CD4-positive, alpha-beta T cell treated with Interferon gamma for 1 hour (primary cell): ENCODE results near the gene OTOGL.
"Not testable (repeated sequence)": the region's sequence is repeated elsewhere in the genome, so short reads cannot be mapped to it uniquely, and the experiment has no call there.

ENCODE experiments used
- DNase-seq: peaks from one replicate; pipeline ENCODE4 v3.0.0-alpha.2; 2020

Gene OTOGL

DNA sequence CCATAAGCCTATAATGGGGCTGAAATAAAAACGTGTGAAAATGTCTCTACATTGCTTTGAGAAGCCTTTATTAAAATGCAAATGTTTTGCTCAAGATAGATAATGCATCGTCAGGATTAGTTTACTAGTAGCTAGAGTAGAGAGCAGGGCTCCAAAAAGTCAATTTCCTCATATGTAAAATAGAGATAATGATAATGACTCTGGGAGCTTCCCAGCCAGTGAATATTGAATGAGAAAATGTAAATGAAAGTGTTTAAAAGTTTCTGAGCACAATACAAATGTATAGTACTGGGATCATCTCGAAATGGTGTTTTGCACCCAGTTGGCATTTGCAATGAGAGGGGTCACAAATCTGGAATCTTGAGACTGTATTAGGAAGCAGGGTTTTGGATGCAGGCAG, 135.3 kb downstream of the OTOGL start:
- DNase-seq, result no peak

DNA sequence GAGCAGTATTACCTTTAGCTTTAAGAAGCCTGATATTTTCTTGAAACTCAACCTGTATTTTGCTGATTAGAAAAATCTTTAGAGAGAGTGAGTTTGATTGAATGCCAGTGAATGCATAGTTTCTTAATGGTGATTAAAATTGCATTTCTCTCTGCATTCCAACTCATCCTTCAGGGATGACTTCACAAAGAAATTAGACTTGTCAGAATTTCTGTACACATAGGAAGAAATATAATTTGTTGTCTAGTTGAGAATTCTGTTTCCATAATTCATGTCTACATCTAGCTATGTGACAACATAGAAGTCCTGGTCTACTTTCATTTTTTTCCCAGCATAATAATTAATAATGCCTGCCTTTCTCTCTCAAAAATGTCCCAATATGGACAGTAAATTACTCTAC, 136.6 kb downstream of the OTOGL start:
- no peak for DNase-seq

- DNase-seq, result no peak
These were observed 140.5 kb downstream of the OTOGL start for GRCh38 chr12:80239867-80240266.

DNA sequence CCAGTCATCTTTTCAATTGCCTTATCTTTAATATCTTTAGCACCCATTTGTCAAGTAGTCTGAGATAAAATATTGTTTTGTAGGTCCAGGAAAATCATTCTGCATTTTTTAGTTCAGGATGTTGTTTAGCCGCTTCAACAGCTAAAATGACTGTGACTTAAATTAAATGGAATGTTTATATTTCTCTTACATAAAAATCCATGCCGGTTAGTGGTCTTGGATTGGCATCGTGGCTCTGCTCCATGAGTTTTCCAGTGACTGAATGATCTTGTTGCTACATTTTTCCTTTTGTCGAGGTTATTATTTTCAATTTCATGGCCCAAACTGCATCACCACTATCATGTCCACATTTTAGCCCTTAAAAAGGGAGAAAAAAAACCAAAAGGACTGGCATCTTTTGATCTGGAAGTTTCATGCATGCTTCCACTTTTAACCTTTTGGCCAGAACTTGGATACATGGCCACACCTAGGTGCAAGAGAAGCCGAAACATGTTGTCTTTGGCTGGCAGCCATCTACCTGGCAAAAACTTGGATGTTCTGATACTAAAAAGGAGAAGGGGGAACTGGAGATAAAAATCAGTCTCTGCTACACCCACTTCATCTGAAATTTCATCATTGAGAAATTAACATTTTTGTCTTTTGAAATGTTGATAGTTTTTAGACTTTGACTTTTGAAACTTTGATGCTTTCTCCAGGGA, 142.4 kb downstream of the OTOGL start:
- DNase-seq, result no peak

DNA sequence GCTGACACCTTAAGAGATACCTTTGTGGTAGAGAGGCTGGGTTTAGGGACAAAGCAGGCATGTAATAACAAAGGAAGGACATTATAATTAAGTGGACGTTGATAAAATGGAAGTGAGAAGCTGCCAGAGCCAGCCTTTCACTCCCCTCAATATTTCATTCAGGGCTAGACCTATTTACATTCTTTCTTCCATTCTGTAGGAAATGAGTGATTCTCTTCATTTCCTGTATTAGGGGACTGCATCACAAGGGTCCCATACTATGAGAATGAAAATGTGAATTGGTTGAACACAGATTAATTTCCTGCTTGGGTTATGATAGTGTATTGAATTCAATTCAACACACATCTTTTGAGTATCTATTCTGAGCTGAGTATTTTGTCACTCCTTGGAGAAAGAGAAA, 143.0 kb downstream of the OTOGL start:
- DNase-seq, result no peak

DNA sequence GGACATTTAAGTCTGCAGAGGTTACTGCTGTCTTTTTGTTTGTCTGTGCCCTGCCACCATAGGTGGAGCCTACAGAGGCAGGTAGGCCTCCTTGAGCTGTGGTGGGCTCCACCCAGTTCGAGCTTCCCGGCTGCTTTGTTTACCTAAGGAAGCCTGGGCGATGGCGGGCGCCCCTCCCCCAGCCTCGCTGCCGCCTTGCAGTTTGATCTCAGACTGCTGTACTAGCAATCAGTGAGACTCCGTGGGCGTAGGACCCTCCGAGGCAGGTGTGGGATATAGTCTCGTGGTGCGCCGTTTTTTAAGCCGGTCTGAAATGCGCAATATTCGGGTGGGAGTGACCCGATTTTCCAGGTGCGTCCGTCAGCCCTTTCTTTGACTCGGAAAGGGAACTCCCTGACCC, 150.2 kb downstream of the OTOGL start:
- DNase-seq, result not testable (repeated sequence)

DNA sequence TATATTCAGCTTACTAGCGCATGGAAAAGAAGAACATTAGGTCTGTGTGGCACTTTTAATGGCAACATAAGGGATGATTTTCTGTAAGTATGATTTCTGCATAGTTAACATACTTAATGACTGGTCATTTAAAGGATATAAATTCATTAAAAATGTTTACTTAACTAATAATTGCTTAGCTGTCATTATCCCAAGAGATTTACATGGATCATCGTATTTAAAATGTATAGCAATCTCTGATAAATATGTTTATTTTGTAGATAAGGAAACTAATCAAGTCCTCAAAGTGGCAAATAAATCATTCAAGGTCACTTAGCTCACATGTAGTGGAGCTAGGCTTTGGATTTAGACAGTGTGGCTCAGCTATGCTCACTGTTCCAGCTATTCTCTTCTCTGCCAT, 158.6 kb downstream of the OTOGL start:
- no peak for DNase-seq

DNA sequence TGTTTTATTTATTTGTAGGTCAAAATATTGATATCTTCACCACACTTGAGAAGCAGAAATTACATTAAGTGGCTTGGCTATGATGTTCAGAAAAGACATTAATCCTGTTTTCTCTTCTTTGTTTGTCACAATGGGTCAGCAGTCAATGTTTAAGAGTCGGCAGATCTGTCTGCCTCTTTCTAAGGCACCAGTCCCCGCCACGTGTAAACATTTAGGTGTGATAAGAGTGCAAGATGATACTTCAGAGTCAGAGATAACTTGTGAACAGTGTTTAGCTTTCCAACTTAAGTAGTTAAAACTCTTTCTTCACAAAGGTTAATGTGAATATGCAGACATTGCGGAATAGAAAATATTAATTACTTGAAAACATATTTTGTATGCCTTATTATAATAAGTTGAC, 160.9 kb downstream of the OTOGL start:
- DNase-seq, result no peak

GRCh38 chr12:80261403-80261802, 162.1 kb downstream of the OTOGL start:
- no peak for DNase-seq

DNA sequence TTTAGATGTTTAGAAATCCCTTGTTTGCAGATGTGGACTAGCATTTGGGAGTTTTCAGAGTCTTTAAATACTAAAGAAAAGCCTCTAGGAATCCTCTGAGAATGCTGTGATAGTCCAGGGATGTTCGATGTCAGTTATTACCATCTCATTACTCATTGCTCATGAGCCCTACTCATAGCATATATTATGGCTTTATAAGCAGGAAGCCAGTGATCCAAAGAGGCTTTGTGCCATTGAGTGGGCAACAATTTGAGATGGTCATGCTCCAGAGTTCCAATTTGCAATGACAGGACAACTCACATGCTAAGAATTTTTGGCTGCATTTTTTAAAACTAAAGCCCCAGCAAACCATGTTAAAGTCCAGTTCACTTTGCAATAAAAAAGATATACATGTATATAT, 163.0 kb downstream of the OTOGL start:
- DNase-seq, result no peak

DNA sequence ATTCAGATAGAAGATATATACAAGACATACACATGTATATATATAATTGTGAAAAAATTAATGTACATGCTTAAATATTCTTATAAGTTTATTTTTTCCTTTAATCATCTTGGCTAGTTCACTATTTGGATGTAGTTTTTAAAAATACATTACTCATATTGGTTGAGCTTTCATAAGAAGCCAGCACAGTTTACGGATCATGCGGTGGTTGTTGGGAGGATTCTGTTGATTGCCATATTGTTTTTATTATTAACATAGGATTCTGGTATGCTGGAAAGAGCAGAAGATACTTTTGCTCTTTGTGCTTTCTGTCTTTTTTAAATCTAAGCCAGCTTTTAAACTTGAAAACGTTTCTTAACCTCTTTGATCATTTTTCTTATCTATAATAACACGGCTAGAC, 163.4 kb downstream of the OTOGL start:
- no peak for DNase-seq

- no peak for DNase-seq
These were observed 165.0 kb downstream of the OTOGL start for GRCh38 chr12:80264386-80264785.

DNA sequence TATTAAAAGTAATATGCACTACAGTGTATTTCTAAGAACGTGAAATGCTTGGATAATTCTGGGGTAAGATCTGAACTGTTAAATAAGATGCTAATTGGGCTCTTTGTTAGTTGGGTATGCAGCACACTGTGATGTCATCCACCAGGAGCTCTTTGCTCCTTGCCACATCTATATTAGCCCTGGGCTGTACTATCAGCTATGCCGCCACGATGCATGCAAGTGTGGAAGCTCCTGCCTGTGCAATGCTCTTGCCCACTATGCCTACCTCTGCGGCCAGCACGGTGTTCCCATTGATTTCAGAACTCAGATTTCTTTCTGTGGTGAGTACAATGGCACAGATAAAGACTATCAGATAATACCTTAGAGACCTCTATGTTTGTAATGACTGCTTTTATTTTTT, 165.6 kb downstream of the OTOGL start:
- no peak for DNase-seq

- no peak for DNase-seq
These were observed 169.8 kb downstream of the OTOGL start for GRCh38 chr12:80268924-80269749.

- no peak for DNase-seq
These were observed 170.6 kb downstream of the OTOGL start for GRCh38 chr12:80269803-80270552.

- no peak for DNase-seq
These were observed 172.4 kb downstream of the OTOGL start for GRCh38 chr12:80271780-80272179.

DNA sequence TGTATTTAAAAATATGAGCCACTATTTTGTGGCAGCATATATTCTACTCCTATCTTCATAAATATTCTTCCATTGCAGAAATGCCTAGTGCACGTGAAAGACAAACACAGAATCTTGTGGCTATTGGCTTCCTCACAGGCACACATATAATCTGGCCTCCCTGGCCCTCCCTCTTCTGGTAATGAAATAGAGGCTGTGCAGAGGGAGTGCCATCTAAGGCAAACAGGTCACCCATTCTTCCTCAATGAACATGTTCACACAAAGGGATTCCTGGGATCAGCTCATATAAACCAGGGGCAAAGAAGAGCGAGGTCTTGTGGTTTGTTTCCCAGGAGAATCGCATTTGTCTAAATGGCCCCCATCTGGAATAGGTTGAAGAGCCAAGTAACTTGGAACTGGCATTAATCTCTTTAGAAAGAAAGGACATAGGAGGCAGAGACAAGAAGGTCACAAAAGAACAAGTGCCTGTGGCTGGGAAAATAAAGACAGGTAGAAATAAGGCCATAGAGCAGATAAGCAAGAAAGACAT, 173.1 kb downstream of the OTOGL start:
- no peak for DNase-seq

GRCh38 chr12:80273144-80273543, 173.8 kb downstream of the OTOGL start:
- DNase-seq, result no peak

DNA sequence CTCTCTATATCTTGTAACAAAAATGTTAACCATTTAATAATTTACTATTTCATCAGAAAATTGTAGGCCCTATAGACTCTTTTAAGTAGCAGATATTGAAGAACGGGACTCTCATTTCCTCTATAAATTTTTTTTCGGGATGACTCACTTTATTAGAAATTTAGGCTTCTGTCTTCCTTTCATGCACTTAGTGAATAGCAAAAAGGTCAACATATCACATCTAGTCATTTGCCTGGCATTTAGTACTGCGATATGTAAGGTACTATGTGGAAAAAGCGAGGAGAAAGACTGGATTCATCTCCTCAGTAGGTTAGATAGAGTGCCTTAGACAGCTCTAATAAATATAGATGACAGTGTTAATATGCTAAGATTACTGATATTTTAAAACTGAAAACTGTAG, 178.4 kb downstream of the OTOGL start:
- no peak for DNase-seq

- DNase-seq, result no peak
These were observed 182.9 kb downstream of the OTOGL start for GRCh38 chr12:80282226-80282625.

DNA sequence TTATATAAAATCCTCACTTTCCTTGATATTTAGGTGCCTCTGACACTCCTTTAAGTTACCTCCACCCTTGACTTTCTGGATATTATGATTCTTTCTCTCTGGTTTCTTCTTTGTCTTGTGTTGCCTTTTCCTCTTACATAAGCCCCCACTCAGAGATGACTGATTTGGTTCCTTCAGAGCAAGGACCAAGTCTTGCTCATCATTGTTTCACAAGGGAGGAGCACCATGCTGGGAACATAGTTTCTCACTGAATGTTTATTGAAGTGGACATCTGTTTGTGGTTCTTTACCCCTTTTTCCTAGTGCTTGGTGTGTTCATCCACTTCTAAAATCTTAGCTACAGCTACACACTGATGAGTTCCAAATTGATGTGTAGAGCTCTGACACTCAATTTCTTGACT, 183.4 kb downstream of the OTOGL start:
- no peak for DNase-seq

- no peak for DNase-seq
These were observed 191.9 kb downstream of the OTOGL start for GRCh38 chr12:80291108-80291754.

GRCh38 chr12:80293347-80293746, 194.0 kb downstream of the OTOGL start:
- no peak for DNase-seq
